ENCODE results near the gene TACC2. TPM values are rescaled to one million over a fixed set of nuclear protein-coding genes. Genes with fewer than 3 reads are reported as not detected.

Gene TACC2
- total and polyA plus RNA-seq, 2 experiments from 2014 or later = 30.8 to 35.9 TPM

- H3K27me3 Mint-ChIP-seq (ENCODE audit: insufficient read depth, low read depth, poor library complexity) = peaks cover 10% of the 10 kb centered on the region
- Histone ChIP-seq H3K4me2 (no peak overlapping the region), H3K27me3 (ENCODE audit: insufficient read depth) (no peaks in the 10 kb centered on the region), H3F3A (replicated peaks; ENCODE audit: low read depth) (no peaks in the 10 kb centered on the region), H3K27ac (ENCODE audit: low read depth) (no peak overlapping the region), H4K20me1 (replicated peaks; ENCODE audit: insufficient read depth) (no peaks in the 10 kb centered on the region), H3K36me3 (ENCODE audit: insufficient read depth) (peaks cover 7% of the 10 kb centered on the region; the same call in 1 of the 2 replicates), H3K79me2 (replicated peaks; ENCODE audit: insufficient read depth) (no peaks in the 10 kb centered on the region), H2AFZ (no peak overlapping the region), H3K9me2 (ENCODE audit: insufficient read depth) (no peaks in the 10 kb centered on the region), H3K4me3 (no peak overlapping the region), H3K4me1 (ENCODE audit: insufficient read depth) (peaks cover 25% of the 10 kb centered on the region)
- peaks cover 21% of the 10 kb centered on the region; the same call in 2 of the 3 replicates for H3K4me1 Mint-ChIP-seq
- no peak for TF ChIP-seq NANOG (IDR thresholded peaks at IDR 0.05; ENCODE audit: borderline replicate concordance)
- TF ChIP-seq CREB1 (CRISPR knock-in tag; IDR thresholded peaks at IDR 0.05; ENCODE audit: low read depth) = no peak
- TF ChIP-seq ZNF331 (CRISPR knock-in tag; IDR thresholded peaks at IDR 0.05; ENCODE audit: low read depth) = no peak
- no peak for TF ChIP-seq EZH2phosphoT487 (IDR thresholded peaks at IDR 0.05; ENCODE audit: unreplicated experiment)
- TF ChIP-seq EZH2 (IDR thresholded peaks at IDR 0.05; ENCODE audit: low read depth, unreplicated experiment) = no peak
- no peak for TF ChIP-seq POLR2AphosphoS5 (IDR thresholded peaks at IDR 0.05; ENCODE audit: low read depth)
- TF ChIP-seq JUNB (IDR thresholded peaks at IDR 0.05; ENCODE audit: unreplicated experiment) = no peak
- TF ChIP-seq REST (IDR thresholded peaks at IDR 0.05; ENCODE audit: unreplicated experiment) = no peak
- no peak for TF ChIP-seq ETS1 (IDR thresholded peaks at IDR 0.05)
- ATAC-seq = no peak
- peaks cover 19% of the 10 kb centered on the region for H3K9me3 Mint-ChIP-seq
- peaks cover 37% of the 10 kb centered on the region for H3K36me3 Mint-ChIP-seq (ENCODE audit: low read depth)
- H3K27ac Mint-ChIP-seq = no peak overlapping the region
- H3K4me3 Mint-ChIP-seq = no peak overlapping the region
- DNase-seq (ENCODE audit: low spot score) = no peak
Observed at GRCh38 chr10:122261584-122261983, 272.6 kb downstream of the TACC2 start.

DNA sequence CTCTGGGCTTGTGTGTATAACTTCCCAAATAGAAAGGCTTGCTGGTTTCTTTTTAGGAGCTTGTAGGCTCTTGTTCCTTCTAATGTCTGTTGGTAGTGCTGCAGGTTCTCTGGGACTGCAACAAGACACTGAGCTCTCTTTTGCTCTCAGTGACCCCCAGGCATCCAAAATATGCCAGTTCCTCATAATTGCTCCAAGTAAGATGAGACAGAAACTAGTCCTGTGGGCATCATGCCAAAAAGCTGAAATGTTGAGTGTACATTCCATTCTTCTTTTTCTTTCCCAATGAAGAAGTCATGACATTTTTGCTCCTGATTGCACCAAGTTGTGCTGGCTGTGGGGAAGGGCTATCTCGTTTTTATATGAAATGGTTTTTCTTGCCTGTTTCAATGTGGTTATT lies 275.0 kb downstream of the TACC2 start:
- H3K36me3 ChIP-seq (ENCODE audit: insufficient read depth) = peaks cover 7% of the 10 kb centered on the region; the same call in 1 of the 2 replicates
- H3K4me3 Mint-ChIP-seq = no peak overlapping the region
- H3K9me2 ChIP-seq (ENCODE audit: insufficient read depth) = no peaks in the 10 kb centered on the region
- DNase-seq (ENCODE audit: low spot score) (no peak), ATAC-seq (no peak)
- no peak overlapping the region for H3K27ac Mint-ChIP-seq
- H2AFZ ChIP-seq = no peak overlapping the region
- no peak overlapping the region for H3K4me2 ChIP-seq
- peaks cover 11% of the 10 kb centered on the region for H3K4me1 Mint-ChIP-seq
- peaks cover 10% of the 10 kb centered on the region for H3K27me3 Mint-ChIP-seq (ENCODE audit: insufficient read depth, low read depth, poor library complexity)
- peaks cover 19% of the 10 kb centered on the region for H3K9me3 Mint-ChIP-seq
- no peaks in the 10 kb centered on the region for H4K20me1 ChIP-seq (replicated peaks; ENCODE audit: insufficient read depth)
- H3K4me1 ChIP-seq (ENCODE audit: insufficient read depth) = peaks cover 11% of the 10 kb centered on the region; the same call in 1 of the 2 replicates
- no peaks in the 10 kb centered on the region for H3K27me3 ChIP-seq (ENCODE audit: insufficient read depth)
- H3F3A ChIP-seq (replicated peaks; ENCODE audit: low read depth) = no peaks in the 10 kb centered on the region
- no peak overlapping the region for H3K4me3 ChIP-seq
- no peaks in the 10 kb centered on the region for H3K79me2 ChIP-seq (replicated peaks; ENCODE audit: insufficient read depth)
- H3K27ac ChIP-seq (ENCODE audit: low read depth) = no peak overlapping the region
- no peak for TF ChIP-seq ZNF114 (CRISPR knock-in tag; IDR thresholded peaks at IDR 0.05)
- no peak for TF ChIP-seq ZNF331 (CRISPR knock-in tag; IDR thresholded peaks at IDR 0.05; ENCODE audit: low read depth)
- no peak for TF ChIP-seq REST (IDR thresholded peaks at IDR 0.05; ENCODE audit: unreplicated experiment)
- no peak for TF ChIP-seq EZH2phosphoT487 (IDR thresholded peaks at IDR 0.05; ENCODE audit: unreplicated experiment)
- TF ChIP-seq NANOG (IDR thresholded peaks at IDR 0.05; ENCODE audit: borderline replicate concordance) = no peak
- TF ChIP-seq STAT1 (IDR thresholded peaks at IDR 0.05; ENCODE audit: unreplicated experiment) = no peak
- peaks cover 36% of the 10 kb centered on the region for H3K36me3 Mint-ChIP-seq (ENCODE audit: low read depth)
